DND-41 (cell line): ENCODE results near the gene IGF2BP2.

Experiments
- CTCF ChIP-seq: IDR thresholded peaks from 2 replicates; pipeline ENCODE4 v1.5.1; 2012; ENCODE audit warnings: borderline replicate concordance, low read length, moderate library complexity, mild to moderate bottlenecking; ENCODE audit not compliant: poor library complexity, severe bottlenecking; ENCODE audit errors: extremely low read depth
- EZH2 ChIP-seq: IDR thresholded peaks from 3 replicates; pipeline ENCODE4 v1.6.1; 2012; ENCODE audit warnings: borderline replicate concordance, low read depth, mild to moderate bottlenecking, moderate library complexity, low read length, inconsistent platforms; ENCODE audit not compliant: severe bottlenecking

DNA sequence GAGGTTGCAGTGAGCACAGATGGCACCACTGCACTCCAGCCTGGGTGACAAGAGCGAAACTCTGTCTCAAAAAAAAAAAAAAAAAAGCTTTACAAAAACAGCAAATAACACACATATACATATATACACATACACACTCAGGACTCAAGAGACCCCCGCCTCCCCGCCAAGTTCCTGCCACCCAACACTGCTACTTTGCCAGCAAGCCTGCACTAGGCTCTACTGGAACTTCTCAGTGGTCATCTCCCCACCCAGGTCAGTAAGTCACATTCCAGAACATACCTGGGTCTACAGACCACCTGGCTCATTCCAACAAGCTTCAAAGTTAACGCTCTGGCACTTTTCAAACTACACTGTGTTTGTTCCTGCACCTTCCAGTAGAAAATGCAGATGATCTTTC is 176.4 kb downstream of the IGF2BP2 start:
- no peak for TF ChIP-seq CTCF
- TF ChIP-seq EZH2, result no peak
